Middle frontal gyrus (tissue), 1 donor: ENCODE results near the gene IQSEC1.
A peak's percentile ranks its signal among the peaks of the same experiment; 100 is the strongest.

ENCODE experiments used
- DNase-seq: peaks from one replicate; pipeline ENCODE4 v3.0.0-alpha.2; 2015; ENCODE audit warnings: low spot score; ENCODE audit errors: extremely low spot score

Gene IQSEC1

GRCh38 chr3:13031621-13032020 is 41.6 kb downstream of the IQSEC1 start:
- no peak for DNase-seq

DNA sequence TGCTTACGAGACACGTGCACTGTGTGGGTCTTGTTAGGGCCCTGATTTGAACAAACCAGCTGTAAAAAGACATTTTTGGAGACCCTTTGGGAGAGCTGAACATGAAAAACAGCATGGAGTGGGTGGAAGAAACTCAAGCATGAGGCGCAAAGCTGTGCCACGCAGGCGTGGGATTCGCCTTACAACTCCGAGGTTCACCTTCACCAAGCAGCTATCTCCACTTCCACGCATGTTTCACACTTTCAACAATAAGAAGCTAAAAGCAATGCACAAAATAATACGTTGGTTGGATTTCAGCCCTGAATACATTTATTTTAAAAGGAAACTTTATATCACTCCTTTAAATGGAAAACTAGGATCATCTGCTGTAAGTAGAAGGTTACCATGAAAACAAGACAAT is 42.5 kb downstream of the IQSEC1 start:
- peak; percentile 28 for DNase-seq

DNA sequence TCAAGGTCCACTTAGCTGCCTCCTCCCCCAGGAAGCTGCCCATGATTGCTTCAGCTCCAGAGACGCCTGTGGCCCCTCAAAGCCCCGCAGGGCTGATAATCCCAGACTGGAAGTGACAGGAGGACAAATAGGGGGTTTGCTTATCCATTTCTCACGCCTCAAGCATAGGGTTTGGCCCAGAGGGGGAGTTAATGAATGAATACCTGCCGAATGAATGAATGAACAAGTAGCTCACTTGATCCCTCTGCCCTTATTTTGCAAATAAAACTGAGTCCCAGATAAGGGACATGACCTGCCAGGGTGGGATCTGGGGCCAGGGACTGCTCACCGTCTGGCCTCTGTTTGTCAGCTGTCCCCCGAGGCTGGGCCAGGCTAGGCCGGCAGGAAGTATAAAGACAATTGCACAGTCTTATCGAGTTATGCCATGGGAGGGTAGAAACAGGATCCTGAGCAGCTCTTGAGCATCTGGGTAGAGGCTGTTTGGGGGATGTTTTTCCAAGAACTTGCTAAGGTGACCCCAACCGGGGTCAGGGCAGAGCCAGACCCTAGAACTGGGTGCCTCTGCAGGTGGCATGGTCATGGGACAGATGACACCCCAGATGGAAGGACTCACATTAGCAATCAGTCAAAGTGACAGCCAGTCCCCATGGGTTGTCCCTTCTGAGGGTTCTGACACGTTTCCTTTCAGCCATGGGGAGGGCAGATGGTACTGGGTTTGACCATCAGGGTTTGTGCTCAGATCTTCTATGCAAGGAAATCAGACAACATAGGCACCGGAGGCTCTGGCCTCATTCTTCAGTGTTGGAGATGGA is 45.0 kb downstream of the IQSEC1 start:
- DNase-seq = no peak

DNA sequence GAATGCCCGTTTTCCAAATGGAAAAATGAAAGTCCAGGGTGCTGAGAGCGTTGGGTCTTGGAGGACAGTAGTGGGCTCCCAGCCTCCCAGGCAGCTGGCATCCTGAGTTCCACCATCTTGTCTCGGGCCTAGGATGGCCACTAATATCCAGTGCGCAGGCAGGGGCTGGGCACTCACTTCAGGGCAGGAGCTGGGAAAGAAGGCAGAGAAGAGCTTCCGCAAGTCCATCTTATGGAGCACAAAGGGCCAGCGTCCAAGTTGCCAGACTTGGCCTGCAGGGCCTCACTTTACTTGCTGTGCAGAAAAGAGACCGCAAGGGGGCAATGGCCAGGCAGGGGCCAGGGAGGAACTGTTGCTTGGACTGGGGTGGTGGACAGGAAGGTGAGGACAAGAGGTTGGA is 46.1 kb downstream of the IQSEC1 start:
- DNase-seq = no peak

DNA sequence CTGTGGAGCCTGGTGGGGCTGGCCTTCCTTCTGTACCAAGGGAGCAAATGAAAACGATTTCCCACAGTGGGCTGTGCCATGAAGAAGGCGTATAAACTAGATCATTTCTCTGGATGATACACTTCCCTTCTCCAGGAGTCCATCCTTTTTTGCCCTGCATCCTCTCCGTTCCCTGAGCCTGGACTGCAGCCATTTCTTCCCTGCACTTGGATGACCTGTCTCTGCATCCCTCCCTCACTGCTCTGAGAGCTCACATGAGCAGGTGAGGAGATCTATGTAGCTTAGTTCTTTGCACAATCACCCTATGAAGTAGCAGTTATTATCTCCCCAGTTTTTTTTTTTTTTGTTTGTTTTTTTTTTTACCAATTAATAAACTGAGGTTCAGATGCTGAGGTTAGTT is 46.7 kb downstream of the IQSEC1 start:
- DNase-seq = no peak

GRCh38 chr3:13025778-13026518 is 47.3 kb downstream of the IQSEC1 start:
- DNase-seq = no peak

- no peak for DNase-seq
These were observed 48.1 kb downstream of the IQSEC1 start for GRCh38 chr3:13025090-13025489.

DNA sequence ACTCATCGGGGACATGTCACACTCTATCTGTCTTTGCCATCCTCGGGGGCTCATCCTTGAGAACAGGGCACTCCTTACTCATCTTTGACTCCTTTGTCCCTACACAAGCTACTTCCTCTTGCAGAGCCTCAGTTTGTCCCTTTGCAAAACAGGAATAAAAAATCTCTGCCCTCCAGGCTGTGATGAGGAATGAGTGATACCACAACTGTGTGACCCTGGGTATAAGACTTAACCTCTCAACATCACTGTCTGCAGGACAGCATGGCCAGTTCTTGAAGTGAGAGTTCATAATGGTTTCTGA is 48.5 kb downstream of the IQSEC1 start:
- DNase-seq = no peak

DNA sequence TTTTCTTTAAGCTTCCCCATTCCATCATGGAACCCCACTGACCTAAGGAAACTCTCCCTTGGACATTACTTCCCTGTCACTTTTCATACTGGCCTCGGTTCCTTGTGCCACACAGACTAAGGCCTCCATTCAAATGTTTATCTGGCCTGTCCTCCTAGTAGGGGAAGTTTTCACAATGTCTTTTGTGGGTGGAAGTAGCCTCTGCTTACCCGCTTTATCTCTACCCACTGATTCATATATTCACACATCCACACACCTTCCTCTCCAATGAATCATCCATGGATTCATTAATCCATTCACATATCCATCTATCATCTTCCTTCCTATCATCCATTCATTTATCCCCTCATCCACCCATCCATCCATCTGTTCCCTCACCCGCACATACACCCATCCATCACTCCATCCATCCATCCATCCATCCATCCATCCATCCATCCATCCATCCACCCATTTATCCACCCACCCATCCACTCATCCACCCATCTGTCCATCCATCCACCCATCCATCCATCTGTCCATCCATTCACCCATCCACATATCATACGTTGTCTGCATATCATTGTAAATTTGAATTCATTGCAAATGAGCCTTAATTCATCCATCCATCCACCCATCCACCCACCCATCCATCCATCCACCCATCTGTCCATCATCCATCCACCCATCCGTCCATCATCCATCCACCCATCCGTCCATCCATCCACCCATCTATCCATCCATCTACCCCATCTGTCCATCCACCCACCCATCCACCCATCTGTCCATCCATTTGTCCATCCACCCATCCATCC is 49.1 kb downstream of the IQSEC1 start:
- no peak for DNase-seq

GRCh38 chr3:13023235-13023970 is 49.8 kb downstream of the IQSEC1 start:
- DNase-seq = no peak

DNA sequence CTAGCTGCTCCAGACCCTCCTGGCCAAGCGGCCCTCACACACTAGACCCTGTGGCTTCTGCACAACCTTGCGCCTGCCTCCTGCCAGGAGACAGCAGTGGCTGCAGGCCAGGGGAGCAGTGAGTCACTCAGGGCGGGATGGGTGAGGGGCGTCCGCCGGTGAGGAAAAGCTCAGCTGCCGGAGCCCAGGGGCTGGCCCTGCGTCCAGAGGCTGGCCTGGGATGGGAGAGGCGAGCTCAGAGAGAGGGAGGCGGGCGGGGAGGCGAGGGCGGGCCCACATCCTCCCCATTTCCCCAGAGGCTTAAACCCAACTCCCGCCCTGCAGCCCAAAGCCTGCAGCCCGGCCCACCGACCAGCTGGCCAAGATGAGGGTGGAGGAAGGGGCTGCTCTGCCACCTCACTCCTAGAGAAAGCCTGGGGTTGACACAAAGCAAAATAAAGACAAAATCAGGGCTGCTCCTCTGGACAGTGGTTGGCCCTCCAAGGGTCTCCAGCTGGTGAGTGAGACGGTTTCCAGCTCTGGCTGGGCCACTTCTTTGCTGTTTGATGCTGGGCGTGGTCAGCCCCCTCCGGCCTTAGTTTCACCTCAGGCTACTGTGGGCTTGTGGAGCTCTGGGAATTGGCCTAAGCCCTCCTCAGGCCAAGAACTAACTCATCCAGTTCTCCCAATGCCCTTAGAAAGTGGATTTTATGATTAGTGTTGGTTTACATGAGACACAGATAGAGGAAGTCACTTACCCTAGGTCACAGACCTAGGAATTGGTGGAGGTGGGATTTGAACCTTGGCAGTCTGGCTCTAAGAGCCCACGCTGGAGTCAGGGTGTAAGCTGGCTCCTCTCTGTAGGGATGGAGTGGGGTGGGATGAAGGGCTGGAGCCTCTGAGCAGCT is 50.6 kb downstream of the IQSEC1 start:
- DNase-seq = no peak

DNA sequence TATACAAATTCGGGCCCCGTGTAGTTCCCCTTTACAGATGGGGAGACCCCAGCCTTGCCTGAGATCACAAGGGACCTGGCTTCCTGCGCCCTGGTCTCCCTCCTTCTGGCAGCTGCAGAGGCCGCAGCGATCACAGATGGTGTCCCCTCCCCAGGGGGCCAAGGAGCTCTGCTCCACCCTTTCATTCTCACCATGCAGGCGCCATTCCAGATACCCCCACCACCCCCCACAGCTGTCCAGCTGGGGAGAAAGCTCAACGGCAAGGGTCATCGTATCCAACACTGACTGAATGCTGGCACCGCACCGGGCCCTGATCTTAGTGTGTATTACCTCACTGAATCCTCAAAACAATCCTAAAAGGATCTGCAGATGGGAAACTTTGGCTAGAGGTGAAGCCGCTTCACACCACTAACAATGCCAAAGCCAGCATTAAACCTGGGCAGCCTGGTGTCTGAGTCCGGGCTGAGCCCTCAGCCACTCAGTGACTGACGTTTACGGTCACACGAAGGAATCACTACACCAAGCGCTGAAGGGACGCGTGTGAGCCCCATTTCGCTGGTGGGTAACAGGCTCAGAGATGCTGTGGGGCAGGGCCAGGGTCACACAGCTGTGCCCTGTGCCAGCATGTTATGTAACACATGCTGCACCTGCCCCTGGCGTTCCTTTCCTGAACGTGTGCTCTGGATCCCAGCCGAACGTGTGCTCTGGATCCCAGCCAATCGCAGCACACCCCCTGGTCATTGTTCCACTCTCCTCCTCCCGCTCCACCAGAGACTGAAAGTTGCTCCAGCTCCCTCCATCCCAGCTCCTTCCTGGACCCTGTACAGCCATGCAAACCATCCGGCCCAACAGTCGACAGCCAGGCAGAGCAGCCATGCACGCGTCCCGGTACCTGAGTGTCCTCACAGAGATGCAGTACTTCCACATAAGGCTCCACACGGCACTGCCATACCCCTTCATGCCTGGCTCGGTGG is 51.8 kb downstream of the IQSEC1 start:
- DNase-seq = no peak

DNA sequence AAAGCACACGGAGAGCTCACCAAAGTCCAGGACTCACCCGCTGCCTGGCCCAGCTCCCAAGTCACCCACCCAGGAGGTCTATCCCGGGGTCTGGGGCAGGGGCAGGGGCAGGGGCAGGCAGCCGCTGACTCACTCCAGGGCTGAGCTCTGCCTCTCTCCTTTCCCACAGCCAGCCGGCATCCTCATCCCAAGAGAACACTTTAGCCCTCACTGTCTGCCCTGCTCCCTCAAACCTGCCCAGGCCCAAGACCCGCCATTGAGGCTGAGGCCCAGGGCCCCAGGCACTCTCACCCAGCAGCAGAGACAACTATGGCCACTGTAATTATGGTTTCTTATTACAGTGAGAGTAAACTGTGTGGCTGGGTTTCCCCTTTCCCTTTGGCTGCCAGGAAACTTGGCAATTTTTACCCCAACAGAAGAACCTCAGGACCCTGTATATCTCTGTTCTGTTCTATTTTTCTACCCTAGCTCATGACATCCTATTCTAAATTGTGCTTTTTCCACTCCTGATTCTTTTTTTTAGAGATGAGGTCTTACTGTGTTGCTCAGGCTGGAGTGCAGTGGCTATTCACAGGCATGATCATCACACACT is 53.0 kb downstream of the IQSEC1 start:
- DNase-seq = no peak

- DNase-seq = no peak
These were observed 53.8 kb downstream of the IQSEC1 start for GRCh38 chr3:13019243-13020095.

- DNase-seq = no peak
These were observed 54.5 kb downstream of the IQSEC1 start for GRCh38 chr3:13018561-13019242.

DNA sequence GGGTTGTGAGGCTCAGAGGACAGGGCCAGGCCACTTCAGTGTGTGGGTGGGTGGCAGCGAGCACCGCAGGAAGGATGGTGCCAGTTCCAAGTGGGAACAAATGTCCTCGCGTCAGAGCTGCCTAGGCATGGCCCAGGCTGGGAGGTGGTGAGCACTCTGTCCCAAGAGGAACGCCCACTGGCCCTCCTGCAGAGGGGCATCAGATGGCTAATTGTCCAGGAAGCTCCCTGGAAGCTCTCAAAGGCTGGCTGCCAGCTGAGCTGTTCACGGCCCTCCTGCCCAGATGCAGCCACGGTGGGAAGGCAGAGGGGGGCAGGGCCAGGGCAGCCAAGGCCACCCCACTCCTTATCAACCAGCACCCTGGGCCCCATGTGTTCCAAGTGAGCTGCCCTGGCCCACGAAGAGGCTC is 55.2 kb downstream of the IQSEC1 start:
- DNase-seq = no peak

DNA sequence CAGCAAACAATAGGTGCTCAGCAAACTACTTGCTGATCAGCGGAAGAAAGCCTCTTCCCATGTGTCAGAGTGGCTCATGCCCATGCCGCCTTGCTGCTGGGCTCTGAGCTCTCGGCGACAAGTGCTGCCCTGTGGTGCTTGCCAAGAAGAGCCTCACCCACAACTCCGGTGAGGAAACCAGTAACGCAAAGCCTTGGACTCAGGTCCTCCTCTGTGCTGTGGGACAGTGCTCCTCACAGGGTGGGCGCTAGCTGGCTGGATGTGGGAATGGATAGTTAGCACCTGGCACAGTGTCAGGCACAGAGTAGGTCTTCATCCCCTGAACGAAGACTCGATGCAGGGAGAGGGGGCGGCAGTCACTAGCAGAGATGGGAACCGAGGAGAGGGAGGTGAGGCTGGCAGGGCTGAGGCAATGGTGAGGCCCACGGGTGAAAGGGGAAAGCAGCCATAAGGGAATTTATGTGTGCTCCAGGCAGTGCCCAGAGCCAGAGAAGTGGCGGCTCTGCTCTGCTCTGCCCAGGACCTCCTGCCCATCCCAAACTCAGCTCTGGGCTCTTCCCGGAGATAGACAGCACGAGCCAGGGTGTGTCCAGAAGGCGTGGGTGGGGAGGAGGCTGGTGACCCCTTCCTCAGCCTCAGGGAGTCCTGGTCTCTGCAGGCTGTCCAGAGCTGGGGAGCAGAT is 55.7 kb downstream of the IQSEC1 start:
- DNase-seq = no peak
